Measurements from ENCODE around the gene CUL4B.

DNA sequence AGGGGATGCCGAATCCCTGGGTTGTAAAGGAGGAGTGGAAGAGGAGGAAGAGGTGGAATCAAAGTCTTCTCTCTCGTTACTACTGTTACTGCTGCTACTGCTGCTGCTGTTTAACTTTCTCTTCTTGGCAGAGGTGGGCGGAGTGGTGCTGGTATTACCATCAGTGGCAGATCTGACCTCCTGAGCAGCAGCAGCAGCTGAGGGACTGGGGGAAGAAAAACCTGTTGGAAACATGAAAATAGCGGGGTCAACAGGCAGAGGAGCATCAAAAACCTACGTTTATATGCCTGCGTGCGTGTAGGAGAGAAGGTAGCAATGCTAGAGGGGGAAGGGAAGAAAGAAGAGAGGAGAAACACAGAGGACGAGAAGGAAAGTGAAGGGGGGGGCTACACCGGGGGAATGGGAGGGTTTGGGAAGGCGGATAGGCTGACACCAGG is 339 bp downstream of the CUL4B start:
- TF ChIP-seq, protein P1, sequence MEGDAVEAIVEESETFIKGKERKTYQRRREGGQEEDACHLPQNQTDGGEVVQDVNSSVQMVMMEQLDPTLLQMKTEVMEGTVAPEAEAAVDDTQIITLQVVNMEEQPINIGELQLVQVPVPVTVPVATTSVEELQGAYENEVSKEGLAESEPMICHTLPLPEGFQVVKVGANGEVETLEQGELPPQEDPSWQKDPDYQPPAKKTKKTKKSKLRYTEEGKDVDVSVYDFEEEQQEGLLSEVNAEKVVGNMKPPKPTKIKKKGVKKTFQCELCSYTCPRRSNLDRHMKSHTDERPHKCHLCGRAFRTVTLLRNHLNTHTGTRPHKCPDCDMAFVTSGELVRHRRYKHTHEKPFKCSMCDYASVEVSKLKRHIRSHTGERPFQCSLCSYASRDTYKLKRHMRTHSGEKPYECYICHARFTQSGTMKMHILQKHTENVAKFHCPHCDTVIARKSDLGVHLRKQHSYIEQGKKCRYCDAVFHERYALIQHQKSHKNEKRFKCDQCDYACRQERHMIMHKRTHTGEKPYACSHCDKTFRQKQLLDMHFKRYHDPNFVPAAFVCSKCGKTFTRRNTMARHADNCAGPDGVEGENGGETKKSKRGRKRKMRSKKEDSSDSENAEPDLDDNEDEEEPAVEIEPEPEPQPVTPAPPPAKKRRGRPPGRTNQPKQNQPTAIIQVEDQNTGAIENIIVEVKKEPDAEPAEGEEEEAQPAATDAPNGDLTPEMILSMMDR (conservative IDR thresholded peaks at IDR 0.05 in 1 of 2, IDR thresholded peaks at IDR 0.05 in 1 of 2; ENCODE audit: low read depth in 1 of 2, low read length in 2 of 2): no peak
- TF ChIP-seq EZH2 (IDR thresholded peaks at IDR 0.05; ENCODE audit: low read length, missing control alignments): no peak

Data from fibroblast of lung (primary cell).